Fibroblast of skin of left quadriceps (primary cell): ENCODE measurements around the gene CDC42BPG.
A peak's percentile ranks its signal among the peaks of the same experiment; 100 is the strongest.

ENCODE experiments used
- DNase-seq, 2 experiments: peaks; one replicate each; pipeline ENCODE4 v3.0.0-alpha.2; 2013; ENCODE audit warnings: low read depth in 2 of 2

Gene CDC42BPG

GRCh38 chr11:64864473-64865285 lies 20.2 kb upstream of the CDC42BPG start:
- DNase-seq, result peak; percentile 67

GRCh38 chr11:64864135-64864472 lies 19.7 kb upstream of the CDC42BPG start:
- DNase-seq, result no peak

GRCh38 chr11:64863391-64864060 lies 19.1 kb upstream of the CDC42BPG start:
- no peak for DNase-seq

- DNase-seq, result no peak
Observed at GRCh38 chr11:64862987-64863390, 18.5 kb upstream of the CDC42BPG start.

- DNase-seq, result no peak
Observed at GRCh38 chr11:64861227-64861975, 16.9 kb upstream of the CDC42BPG start.

- DNase-seq, result no peak
Observed at GRCh38 chr11:64859542-64860414, 15.3 kb upstream of the CDC42BPG start.

GRCh38 chr11:64858467-64859263 lies 14.2 kb upstream of the CDC42BPG start:
- DNase-seq, result no peak

GRCh38 chr11:64857485-64857884 lies 13.0 kb upstream of the CDC42BPG start:
- no peak for DNase-seq

GRCh38 chr11:64856382-64857227 lies 12.2 kb upstream of the CDC42BPG start:
- no peak for DNase-seq

GRCh38 chr11:64855596-64856304 lies 11.3 kb upstream of the CDC42BPG start:
- DNase-seq, result no peak

- DNase-seq, result peak; percentile 54 to 60
Observed at GRCh38 chr11:64854534-64855502, 10.4 kb upstream of the CDC42BPG start.

GRCh38 chr11:64854157-64854533 lies 9.7 kb upstream of the CDC42BPG start:
- DNase-seq, result no peak

- DNase-seq, result no peak
Observed at GRCh38 chr11:64853709-64854108, 9.3 kb upstream of the CDC42BPG start.

- DNase-seq, result no peak
Observed at GRCh38 chr11:64852804-64853509, 8.5 kb upstream of the CDC42BPG start.

- DNase-seq, result no peak
Observed at GRCh38 chr11:64851831-64852351, 7.4 kb upstream of the CDC42BPG start.

- DNase-seq, result no peak
Observed at GRCh38 chr11:64850979-64851567, 6.6 kb upstream of the CDC42BPG start.
